Measurements from ENCODE around the gene IL17RD. TPM values are rescaled to one million over a fixed set of nuclear protein-coding genes. Genes with fewer than 3 reads are reported as not detected.

The IL17RD gene
- total RNA-seq, 1 experiment from 2014 or later, result 31.7 TPM

DNA sequence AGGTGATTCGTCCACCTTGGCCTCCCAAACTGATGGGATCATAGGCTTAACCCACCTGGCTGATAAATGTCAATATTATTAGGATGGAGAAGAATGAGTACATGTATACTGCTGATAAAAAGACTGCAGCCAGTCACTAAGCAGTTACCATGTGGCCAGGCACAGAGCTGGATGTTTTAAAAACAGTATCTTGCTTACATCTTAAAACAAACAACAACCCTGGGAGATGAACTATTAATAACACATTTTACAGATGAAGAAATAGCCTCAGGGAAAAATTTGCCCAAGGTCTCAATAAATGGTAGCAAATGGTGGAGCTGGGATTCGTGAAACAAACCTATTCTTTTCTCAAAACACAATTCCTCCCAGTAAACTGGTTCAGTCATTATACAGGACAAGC lies 18.1 kb downstream of the IL17RD start:
- TF ChIP-seq, protein P1, sequence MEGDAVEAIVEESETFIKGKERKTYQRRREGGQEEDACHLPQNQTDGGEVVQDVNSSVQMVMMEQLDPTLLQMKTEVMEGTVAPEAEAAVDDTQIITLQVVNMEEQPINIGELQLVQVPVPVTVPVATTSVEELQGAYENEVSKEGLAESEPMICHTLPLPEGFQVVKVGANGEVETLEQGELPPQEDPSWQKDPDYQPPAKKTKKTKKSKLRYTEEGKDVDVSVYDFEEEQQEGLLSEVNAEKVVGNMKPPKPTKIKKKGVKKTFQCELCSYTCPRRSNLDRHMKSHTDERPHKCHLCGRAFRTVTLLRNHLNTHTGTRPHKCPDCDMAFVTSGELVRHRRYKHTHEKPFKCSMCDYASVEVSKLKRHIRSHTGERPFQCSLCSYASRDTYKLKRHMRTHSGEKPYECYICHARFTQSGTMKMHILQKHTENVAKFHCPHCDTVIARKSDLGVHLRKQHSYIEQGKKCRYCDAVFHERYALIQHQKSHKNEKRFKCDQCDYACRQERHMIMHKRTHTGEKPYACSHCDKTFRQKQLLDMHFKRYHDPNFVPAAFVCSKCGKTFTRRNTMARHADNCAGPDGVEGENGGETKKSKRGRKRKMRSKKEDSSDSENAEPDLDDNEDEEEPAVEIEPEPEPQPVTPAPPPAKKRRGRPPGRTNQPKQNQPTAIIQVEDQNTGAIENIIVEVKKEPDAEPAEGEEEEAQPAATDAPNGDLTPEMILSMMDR (conservative IDR thresholded peaks at IDR 0.05), result no peak
- peaks cover 11% of the 10 kb centered on the region; the same call in 1 of the 2 replicates for H3K4me1 ChIP-seq (ENCODE audit: insufficient read depth, low read length)

More for the DNA sequence above, 18.1 kb downstream of the IL17RD start:
- no peak for DNase-seq
- H3K27me3 Mint-ChIP-seq (ENCODE audit: low read depth), result peaks cover 3% of the 10 kb centered on the region
- Histone ChIP-seq H2BK15ac (ENCODE audit: low read depth, low read length) (no peak overlapping the region), H3K23ac (ENCODE audit: insufficient read length, low read depth, low read length) (no peak overlapping the region), H3K14ac (ENCODE audit: insufficient read depth, low read length) (no peak overlapping the region), H2BK12ac (ENCODE audit: insufficient read length, low read depth, low read length) (no peak overlapping the region), H4K5ac (ENCODE audit: insufficient read length, low read depth, low read length) (no peak overlapping the region), H3K4ac (ENCODE audit: low read depth, low read length) (no peak overlapping the region), H3T11ph (ENCODE audit: low read length) (no peak overlapping the region), H2AK5ac (ENCODE audit: insufficient read length, low read length) (no peak overlapping the region), H2BK120ac (ENCODE audit: low read depth, low read length, poor library complexity, severe bottlenecking) (no peak overlapping the region), H4K91ac (ENCODE audit: insufficient read length, low read depth, low read length) (no peak overlapping the region), H3K4me2 (ENCODE audit: insufficient read depth, insufficient read length, low read length) (no peak overlapping the region), H3K9ac (ENCODE audit: extremely low read depth, insufficient read length, low read length) (no peak overlapping the region), H2AFZ (ENCODE audit: low read length) (no peak overlapping the region), H3K56ac (ENCODE audit: insufficient read length, low read depth, low read length) (no peak overlapping the region), H3K23me2 (ENCODE audit: insufficient read length, low read depth, low read length, poor library complexity, severe bottlenecking) (no peaks in the 10 kb centered on the region), H4K8ac (replicated peaks; ENCODE audit: insufficient read length, low read depth, low read length) (no peak overlapping the region), H4K20me1 (ENCODE audit: control insufficient read depth, insufficient read depth, insufficient read length) (no peaks in the 10 kb centered on the region), H3K27me3 (ENCODE audit: insufficient read depth, low read length) (no peaks in the 10 kb centered on the region), H2BK20ac (ENCODE audit: low read depth, low read length, poor library complexity, severe bottlenecking) (no peak overlapping the region), H3K79me1 (ENCODE audit: insufficient read depth, low read depth, low read length, poor library complexity, severe bottlenecking) (no peaks in the 10 kb centered on the region), H3K18ac (ENCODE audit: insufficient read length, low read depth, low read length) (no peak overlapping the region), H3K9me3 (ENCODE audit: control insufficient read depth, low read depth, low read length) (no peaks in the 10 kb centered on the region), H3K79me2 (ENCODE audit: insufficient read depth, low read length) (peaks cover 2% of the 10 kb centered on the region; the same call in 1 of the 2 replicates), H3K27ac (ENCODE audit: insufficient read length, low read depth, low read length) (no peak overlapping the region), H2BK5ac (ENCODE audit: insufficient read length, low read length) (no peak overlapping the region)
- H3K4me3 Mint-ChIP-seq, result no peak overlapping the region
- H3K36me3 Mint-ChIP-seq (ENCODE audit: insufficient read depth in 1 of 3, low read depth in 3 of 3), result peaks cover 4 to 8% (median 8%) of the 10 kb centered on the region in 3 experiments; a peak in 5 of 7 replicates
- H3K4me1 Mint-ChIP-seq, result peaks cover 37 to 39% of the 10 kb centered on the region in 2 experiments
- H3K27ac Mint-ChIP-seq, result no peak overlapping the region
- H3K9me3 Mint-ChIP-seq, result no peaks in the 10 kb centered on the region; a peak in 1 of 5 replicates
- no CpG with 5 or more reads among the region's 2 CpGs for WGBS (ENCODE audit: extremely low coverage, insufficient read length, low lambda C conversion rate)
